GM12873 (cell line): ENCODE results near the gene GATA5.

ENCODE experiments used
- CTCF ChIP-seq: IDR thresholded peaks from 2 replicates; pipeline ENCODE4 v1.5.1; 2012; ENCODE audit warnings: low read depth, mild to moderate bottlenecking, moderate library complexity, low read length, control low read depth; ENCODE audit not compliant: insufficient read depth; ENCODE audit errors: missing control alignments

GATA5 gene

DNA sequence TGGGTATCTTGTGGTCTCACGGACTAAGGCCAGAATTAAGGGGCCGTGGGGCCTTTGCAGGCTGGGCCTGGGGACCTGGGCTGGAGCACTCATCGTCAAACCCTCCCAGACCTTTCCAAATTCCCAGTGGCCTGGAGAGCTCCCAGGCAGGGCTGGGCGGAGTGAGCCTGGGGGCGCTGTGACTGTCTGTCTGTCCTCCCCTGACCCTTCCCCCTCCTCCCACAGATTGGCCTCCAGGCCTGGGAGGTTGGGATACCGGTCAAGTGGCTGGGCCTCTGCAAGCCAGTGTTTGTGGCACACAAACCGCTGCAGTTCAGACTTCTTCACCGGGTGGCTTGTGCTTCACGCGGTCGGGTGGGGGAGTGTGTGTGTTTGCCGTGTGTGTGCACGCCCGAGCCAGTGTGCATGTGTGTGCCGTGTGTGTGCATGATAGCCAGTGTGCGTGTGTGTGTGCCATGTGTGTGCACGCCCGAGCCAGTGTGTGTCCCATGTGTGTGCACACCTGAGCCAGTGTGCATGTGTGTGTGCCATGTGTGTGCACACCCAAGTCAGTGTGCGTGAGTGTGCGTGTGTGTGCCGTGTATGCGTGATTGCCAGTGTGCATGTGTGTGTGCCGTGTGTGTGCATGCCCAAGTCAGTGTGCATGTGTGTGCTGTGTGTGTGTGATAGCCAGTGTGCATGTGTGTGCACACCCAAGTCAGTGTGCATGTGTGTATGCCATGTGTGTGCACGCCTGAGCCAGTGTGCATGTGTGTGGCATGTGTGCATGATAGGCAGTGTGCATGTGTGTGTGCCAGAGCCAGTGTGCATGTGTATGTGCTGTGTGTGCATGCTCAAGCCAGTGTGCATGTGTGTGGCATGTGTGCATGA, 54.7 kb downstream of the GATA5 start:
- TF ChIP-seq CTCF = no peak

DNA sequence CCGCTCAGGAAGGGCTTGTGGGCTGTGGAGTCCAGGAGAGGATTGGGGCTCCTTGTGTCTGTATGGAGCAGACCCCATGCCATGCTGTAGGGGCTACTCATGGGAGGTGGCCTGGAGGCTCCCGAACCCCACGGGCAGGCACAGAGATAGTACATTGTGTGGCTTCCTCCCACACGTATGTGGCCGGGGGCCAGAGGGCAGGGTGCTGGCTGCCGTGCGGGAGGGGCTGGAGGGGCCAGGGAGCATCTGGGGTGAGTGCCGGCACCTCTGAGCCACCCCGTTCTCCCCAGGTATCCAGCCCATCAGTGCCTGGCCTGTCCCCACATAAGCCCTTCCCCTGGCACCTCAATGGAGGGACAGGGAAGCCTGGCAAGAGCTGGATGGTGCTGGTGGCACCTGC, 56.0 kb downstream of the GATA5 start:
- no peak for TF ChIP-seq CTCF

DNA sequence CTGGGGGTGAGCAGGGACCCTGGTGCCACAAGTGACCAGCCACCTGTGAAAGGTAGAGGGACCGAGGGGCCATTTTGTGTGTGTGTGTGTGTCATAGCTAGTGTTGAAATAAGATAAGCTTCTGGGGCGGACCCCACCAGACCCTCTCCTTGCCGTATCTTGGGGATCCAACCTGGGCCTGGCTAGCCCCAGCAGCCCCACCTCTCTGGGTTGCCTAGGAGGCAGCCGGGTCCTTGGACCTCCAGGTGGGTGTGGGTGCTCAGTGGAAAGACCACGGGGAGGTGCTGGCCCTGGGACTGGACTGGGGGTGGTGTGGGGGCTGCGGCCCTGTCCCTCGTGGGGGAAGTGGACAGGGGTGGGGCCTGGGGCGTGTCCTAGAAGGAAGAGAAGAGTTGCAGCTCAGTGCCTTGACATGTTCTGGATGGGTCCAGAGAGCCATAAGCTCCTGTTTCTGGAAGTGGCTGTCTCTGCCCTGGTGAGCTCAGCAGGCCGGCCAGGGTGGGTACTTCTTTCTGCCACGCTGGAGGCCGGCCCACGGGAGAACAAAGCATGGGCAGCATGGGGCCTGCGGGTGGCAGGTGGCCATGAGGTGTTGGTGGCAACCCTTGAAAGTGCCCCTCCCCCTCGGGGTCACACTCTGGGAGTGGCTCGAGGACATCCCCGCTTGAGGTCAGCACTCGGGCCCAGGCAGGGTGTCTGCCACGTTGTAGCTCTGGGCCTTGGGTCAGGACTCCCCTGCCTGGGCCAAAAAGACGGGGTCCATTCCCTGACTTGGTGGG, 56.9 kb downstream of the GATA5 start:
- TF ChIP-seq CTCF = no peak

GRCh38 chr20:62417981-62418708, 57.6 kb downstream of the GATA5 start:
- no peak for TF ChIP-seq CTCF

GRCh38 chr20:62416651-62417637, 58.9 kb downstream of the GATA5 start:
- TF ChIP-seq CTCF = no peak

- TF ChIP-seq CTCF = no peak
Observed at GRCh38 chr20:62415354-62416111, 60.3 kb downstream of the GATA5 start.
